Peyer's patch (tissue), 4 donors: ENCODE measurements around the gene TREML4. TPM values are rescaled to one million over a fixed set of nuclear protein-coding genes. Genes with fewer than 3 reads are reported as not detected.

Source experiments
- DNase-seq, 3 donors: peaks; one replicate each; pipeline ENCODE4 v3.0.0-alpha.2; 2017 to 2019
- H3K27ac ChIP-seq, 4 donors: fragments of 200-600 bp; sonication (generic); one replicate each; pipeline ENCODE4 v1.5.1; 2016 to 2019
- H3K27me3 ChIP-seq, 2 donors: fragments of 200-600 bp; sonication (generic); one replicate each; pipeline ENCODE4 v1.5.1; 2019
- H3K36me3 ChIP-seq, 3 donors: fragments of 200-600 bp; sonication (generic); one replicate each; pipeline ENCODE4 v1.5.1; 2016 to 2019
- H3K4me1 ChIP-seq, 4 donors: fragments of 200-600 bp; sonication (generic); one replicate each; pipeline ENCODE4 v1.5.1; 2016 to 2019
- H3K4me3 ChIP-seq, 4 donors: fragments of 200-600 bp; sonication (generic); 1 replicate in 3 of 4; 2 replicates in 1 of 4; pipeline ENCODE4 v1.5.1; 2016 to 2019; ENCODE audit warnings: mild to moderate bottlenecking in 1 of 4
- H3K9me3 ChIP-seq, 4 donors: fragments of 200-600 bp; sonication (generic); one replicate each; pipeline ENCODE4 v1.5.1; 2016 to 2019; ENCODE audit warnings: mild to moderate bottlenecking in 1 of 4
- CTCF ChIP-seq, 6 experiments: fragments of 450-650 bp in 4 of 6; fragments of 200-600 bp in 2 of 6; sonication (generic) in 1 of 6; IDR thresholded peaks; one replicate each; pipeline ENCODE4 v1.5.1; 2017 to 2019; ENCODE audit warnings: antibody characterized with exemption in 6 of 6, mild to moderate bottlenecking in 3 of 6, moderate library complexity in 1 of 6
- POLR2A ChIP-seq, 2 donors: fragments of 450-650 bp; IDR thresholded peaks; one replicate each; pipeline ENCODE4 v1.5.1; 2017; ENCODE audit warnings: antibody characterized with exemption in 2 of 2, mild to moderate bottlenecking in 2 of 2, moderate library complexity in 2 of 2
- total RNA-seq, 4 donors: library from RNA; depleted of rRNA; stranded (reverse); fragments of >200 nt; gene quantifications; one replicate each; pipeline ENCODE4 v1.1.0, GENCODE V29; 2016

The TREML4 gene
- total RNA-seq, 4 donors from 2014 or later = not detected

GRCh38 chr6:41224800-41225199, 3.3 kb upstream of the TREML4 start:
- no peak for DNase-seq
- no peak overlapping the region for H3K4me3 ChIP-seq
- H3K4me1 ChIP-seq = no peaks in the 10 kb centered on the region
- TF ChIP-seq CTCF (IDR thresholded peaks at IDR 0.05) (no peak), POLR2A (IDR thresholded peaks at IDR 0.05) (no peak)
- no peak overlapping the region for H3K27ac ChIP-seq
- no peaks in the 10 kb centered on the region for H3K27me3 ChIP-seq
- no peaks in the 10 kb centered on the region for H3K36me3 ChIP-seq
- no peaks in the 10 kb centered on the region for H3K9me3 ChIP-seq

- no peak overlapping the region for H3K27ac ChIP-seq
- no peak for DNase-seq
- H3K4me1 ChIP-seq = no peaks in the 10 kb centered on the region
- H3K27me3 ChIP-seq = no peaks in the 10 kb centered on the region
- H3K36me3 ChIP-seq = no peaks in the 10 kb centered on the region
- H3K4me3 ChIP-seq = no peak overlapping the region
- H3K9me3 ChIP-seq = no peaks in the 10 kb centered on the region
- TF ChIP-seq CTCF (IDR thresholded peaks at IDR 0.05) = no peak
- no peak for TF ChIP-seq POLR2A (IDR thresholded peaks at IDR 0.05)
Measured at GRCh38 chr6:41226752-41227151, 1.4 kb upstream of the TREML4 start.

- Histone ChIP-seq H3K36me3 (no peaks in the 10 kb centered on the region), H3K4me3 (no peak overlapping the region), H3K4me1 (no peaks in the 10 kb centered on the region), H3K27ac (no peak overlapping the region), H3K9me3 (no peaks in the 10 kb centered on the region), H3K27me3 (no peaks in the 10 kb centered on the region)
- no peak for DNase-seq
- TF ChIP-seq POLR2A (IDR thresholded peaks at IDR 0.05) (no peak), CTCF (IDR thresholded peaks at IDR 0.05) (no peak)
Measured at GRCh38 chr6:41228616-41229015, 467 bp downstream of the TREML4 start.

GRCh38 chr6:41229721-41230120, 1.6 kb downstream of the TREML4 start:
- Histone ChIP-seq H3K27ac (no peak overlapping the region), H3K4me3 (no peak overlapping the region), H3K36me3 (no peaks in the 10 kb centered on the region), H3K27me3 (no peaks in the 10 kb centered on the region), H3K4me1 (no peaks in the 10 kb centered on the region), H3K9me3 (no peaks in the 10 kb centered on the region)
- TF ChIP-seq CTCF (IDR thresholded peaks at IDR 0.05) = no peak
- no peak for TF ChIP-seq POLR2A (IDR thresholded peaks at IDR 0.05)
- DNase-seq = no peak

GRCh38 chr6:41231246-41231645, 3.1 kb downstream of the TREML4 start:
- no peaks in the 10 kb centered on the region for H3K36me3 ChIP-seq
- no peaks in the 10 kb centered on the region for H3K9me3 ChIP-seq
- no peak overlapping the region for H3K4me3 ChIP-seq
- H3K27me3 ChIP-seq = no peaks in the 10 kb centered on the region
- TF ChIP-seq POLR2A (IDR thresholded peaks at IDR 0.05) = no peak
- TF ChIP-seq CTCF (IDR thresholded peaks at IDR 0.05) = no peak
- no peak overlapping the region for H3K27ac ChIP-seq
- DNase-seq = no peak
- H3K4me1 ChIP-seq = no peaks in the 10 kb centered on the region

GRCh38 chr6:41232667-41233066, 4.5 kb downstream of the TREML4 start:
- no peak for DNase-seq
- Histone ChIP-seq H3K27ac (no peak overlapping the region), H3K4me1 (no peaks in the 10 kb centered on the region), H3K9me3 (no peaks in the 10 kb centered on the region), H3K27me3 (no peaks in the 10 kb centered on the region), H3K4me3 (no peak overlapping the region), H3K36me3 (no peaks in the 10 kb centered on the region)
- TF ChIP-seq CTCF (IDR thresholded peaks at IDR 0.05) (no peak), POLR2A (IDR thresholded peaks at IDR 0.05) (no peak)
